ENCODE results near the gene WDR4. TPM values are rescaled to one million over a fixed set of nuclear protein-coding genes. Genes with fewer than 3 reads are reported as not detected.
"Not testable (repeated sequence)": the region's sequence is repeated elsewhere in the genome, so short reads cannot be mapped to it uniquely, and the experiment has no call there.

WDR4 gene
- total and polyA plus RNA-seq, 8 donors: 10.3 to 30.7 (median 12.2) TPM

DNA sequence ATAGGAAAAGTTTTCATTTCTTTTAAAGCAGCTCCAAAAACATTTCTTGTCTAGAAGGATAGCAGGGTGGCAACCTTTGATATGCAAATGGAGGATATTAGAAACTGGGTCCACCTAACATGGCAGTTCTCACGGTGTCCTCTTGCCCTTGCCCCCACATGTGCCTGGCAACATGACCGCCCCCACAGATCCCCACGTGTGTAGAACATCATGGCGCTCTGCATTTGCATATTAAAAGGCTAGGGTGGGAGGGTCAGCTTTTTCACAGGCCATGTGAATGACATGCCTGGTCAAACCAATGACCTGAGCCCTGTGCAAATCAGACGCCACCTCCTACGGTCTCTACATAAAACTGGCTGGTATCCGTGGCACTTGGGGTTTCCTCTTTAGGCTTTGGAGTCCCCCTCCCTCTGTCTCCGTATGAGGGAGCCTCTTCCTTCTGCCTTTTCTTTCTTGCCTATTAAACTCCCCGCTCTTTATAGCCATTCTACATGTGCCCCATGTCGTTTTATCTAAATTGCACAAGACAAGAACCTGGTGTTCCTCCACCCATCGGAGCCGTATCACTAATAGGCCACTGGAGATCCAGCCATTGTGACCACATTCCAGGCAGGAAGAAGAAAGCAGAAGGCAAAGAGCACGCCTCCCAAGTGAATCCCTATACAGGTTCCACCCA, 71.3 kb downstream of the WDR4 start:
- DNase-seq: no peak
- no peak overlapping the region for H3K27ac ChIP-seq
- no peak for ATAC-seq
- no peaks in the 10 kb centered on the region for H3K36me3 ChIP-seq
- intact Hi-C loops (cut with DNase I): no loop called here
- TF ChIP-seq, protein P1, sequence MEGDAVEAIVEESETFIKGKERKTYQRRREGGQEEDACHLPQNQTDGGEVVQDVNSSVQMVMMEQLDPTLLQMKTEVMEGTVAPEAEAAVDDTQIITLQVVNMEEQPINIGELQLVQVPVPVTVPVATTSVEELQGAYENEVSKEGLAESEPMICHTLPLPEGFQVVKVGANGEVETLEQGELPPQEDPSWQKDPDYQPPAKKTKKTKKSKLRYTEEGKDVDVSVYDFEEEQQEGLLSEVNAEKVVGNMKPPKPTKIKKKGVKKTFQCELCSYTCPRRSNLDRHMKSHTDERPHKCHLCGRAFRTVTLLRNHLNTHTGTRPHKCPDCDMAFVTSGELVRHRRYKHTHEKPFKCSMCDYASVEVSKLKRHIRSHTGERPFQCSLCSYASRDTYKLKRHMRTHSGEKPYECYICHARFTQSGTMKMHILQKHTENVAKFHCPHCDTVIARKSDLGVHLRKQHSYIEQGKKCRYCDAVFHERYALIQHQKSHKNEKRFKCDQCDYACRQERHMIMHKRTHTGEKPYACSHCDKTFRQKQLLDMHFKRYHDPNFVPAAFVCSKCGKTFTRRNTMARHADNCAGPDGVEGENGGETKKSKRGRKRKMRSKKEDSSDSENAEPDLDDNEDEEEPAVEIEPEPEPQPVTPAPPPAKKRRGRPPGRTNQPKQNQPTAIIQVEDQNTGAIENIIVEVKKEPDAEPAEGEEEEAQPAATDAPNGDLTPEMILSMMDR (IDR thresholded peaks at IDR 0.05): no peak
- H3K4me3 ChIP-seq: no peak overlapping the region
- no peaks in the 10 kb centered on the region for H3K27me3 ChIP-seq
- peaks cover 0 to 5% of the 10 kb centered on the region in 2 donors for H3K4me1 ChIP-seq
- H3K9me3 ChIP-seq: no peaks in the 10 kb centered on the region

DNA sequence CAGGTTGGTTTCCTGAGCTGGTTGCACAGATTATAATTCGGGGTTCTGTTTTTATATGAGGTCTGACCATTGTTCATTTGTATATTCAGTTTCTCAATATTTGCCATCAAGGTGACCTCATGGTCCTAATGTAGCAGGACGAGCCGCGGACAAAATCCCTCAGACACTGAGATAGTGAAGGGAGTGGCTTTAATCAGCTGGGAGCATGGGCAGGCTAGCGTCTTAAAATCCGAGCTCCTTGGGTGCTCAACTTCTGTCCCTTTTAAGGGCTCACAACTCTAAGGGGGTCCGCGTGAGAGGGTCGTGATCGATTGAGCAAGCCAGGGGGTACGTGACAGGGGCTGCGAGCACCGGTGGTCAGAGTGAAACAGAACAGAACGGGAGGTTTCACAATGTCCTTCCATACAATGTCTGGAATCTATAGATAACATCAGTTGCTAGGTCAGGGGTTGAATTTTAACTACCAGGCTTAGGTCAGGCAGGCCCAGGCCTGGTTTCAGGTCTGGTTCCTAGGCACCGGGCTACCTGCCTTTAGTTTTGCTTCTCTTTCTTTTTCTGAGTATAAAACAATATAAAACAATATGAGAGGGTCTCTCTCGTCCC, 71.9 kb downstream of the WDR4 start:
- H3K9me3 ChIP-seq; H3K4me1 ChIP-seq; H3K4me3 ChIP-seq; ATAC-seq; H3K27ac ChIP-seq; H3K36me3 ChIP-seq; H3K27me3 ChIP-seq; intact Hi-C loops (cut with DNase I); DNase-seq: not testable (repeated sequence)

DNA sequence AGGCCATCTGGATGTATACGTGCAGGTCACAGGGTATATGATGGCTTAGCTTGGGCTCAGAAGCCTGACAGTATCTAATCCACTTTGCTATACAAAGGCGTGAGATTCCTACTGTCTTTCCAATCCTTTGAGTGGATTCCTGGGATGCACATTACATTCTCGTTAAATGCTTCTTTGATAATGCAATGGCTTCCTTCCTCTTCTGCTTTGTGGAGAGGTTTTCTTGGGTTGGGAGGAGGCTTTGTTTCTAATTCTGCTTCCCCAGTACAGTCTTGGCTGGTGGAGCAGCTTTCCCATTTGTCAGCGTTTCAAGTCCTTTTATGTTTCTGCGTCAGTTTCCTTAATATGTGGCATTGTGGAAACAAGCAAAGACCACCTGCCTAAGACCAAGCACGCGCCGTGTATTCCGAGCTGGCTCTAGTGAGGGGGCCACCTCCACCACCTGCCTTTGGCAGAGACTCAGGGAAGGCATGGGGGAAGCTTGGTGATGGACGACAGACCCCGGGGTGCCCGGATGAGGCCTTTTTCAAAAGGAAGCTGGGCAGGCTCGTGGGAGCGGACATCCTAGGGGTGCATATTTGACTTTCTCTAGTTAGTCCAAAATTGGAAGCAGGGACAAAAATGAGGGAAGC, 72.7 kb downstream of the WDR4 start:
- intact Hi-C loops (cut with DNase I): no loop called here
- Histone ChIP-seq H3K36me3 (no peaks in the 10 kb centered on the region), H3K4me3 (no peak overlapping the region), H3K27me3 (no peaks in the 10 kb centered on the region), H3K4me1 (peaks cover 0 to 5% of the 10 kb centered on the region in 2 donors), H3K27ac (no peak overlapping the region), H3K9me3 (no peaks in the 10 kb centered on the region)
- ATAC-seq (no peak), DNase-seq (no peak)
- TF ChIP-seq, protein P1 (IDR thresholded peaks at IDR 0.05): no peak

DNA sequence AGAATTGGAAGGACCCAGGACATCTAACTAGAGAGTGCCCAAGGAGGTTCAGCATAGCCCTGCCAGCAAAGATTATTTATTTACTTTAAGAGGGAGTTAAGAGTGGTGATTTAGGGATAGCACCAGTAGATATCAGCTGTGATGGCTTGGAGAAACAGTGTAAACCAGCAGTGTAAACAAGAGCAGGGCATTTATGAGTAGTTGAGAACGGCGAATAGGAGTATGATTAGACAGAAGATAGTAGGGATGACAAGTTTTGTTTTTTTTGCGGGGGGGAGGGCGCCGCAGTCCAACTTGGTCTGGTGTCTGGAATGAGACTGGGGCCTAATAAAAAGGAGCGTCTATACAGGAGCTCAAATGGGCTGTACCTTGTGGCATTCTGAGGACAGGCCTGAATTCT, 77.7 kb downstream of the WDR4 start:
- H3K4me3 ChIP-seq; DNase-seq; intact Hi-C loops (cut with DNase I); H3K27ac ChIP-seq; H3K9me3 ChIP-seq; H3K4me1 ChIP-seq; H3K36me3 ChIP-seq; ATAC-seq; H3K27me3 ChIP-seq: not testable (repeated sequence)

DNA sequence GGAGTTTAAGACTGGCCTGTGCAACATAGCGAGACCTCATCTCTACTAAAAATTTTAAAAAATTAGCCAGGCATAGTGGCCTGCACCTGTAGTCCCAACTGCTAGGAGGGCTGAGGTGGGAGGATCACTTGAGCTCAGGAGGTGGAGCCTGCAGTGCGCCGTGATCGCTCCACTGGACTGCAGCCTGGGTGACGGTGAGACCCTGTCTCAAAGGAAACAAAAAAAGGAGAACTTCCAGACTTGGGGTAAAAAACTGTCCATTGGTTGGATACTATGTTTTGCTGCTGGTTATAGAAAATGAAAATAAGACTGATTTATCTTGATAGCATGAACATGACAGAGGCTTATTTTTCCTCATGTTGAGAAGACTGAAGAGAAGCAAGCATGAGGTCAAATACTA, 79.4 kb downstream of the WDR4 start:
- intact Hi-C loops (cut with DNase I): no loop called here
- DNase-seq (no peak), ATAC-seq (no peak)
- TF ChIP-seq, protein P1 (IDR thresholded peaks at IDR 0.05): no peak
- Histone ChIP-seq H3K4me3 (no peak overlapping the region), H3K27me3 (no peaks in the 10 kb centered on the region), H3K27ac (no peak overlapping the region), H3K4me1 (no peaks in the 10 kb centered on the region), H3K9me3 (no peaks in the 10 kb centered on the region), H3K36me3 (no peaks in the 10 kb centered on the region)

DNA sequence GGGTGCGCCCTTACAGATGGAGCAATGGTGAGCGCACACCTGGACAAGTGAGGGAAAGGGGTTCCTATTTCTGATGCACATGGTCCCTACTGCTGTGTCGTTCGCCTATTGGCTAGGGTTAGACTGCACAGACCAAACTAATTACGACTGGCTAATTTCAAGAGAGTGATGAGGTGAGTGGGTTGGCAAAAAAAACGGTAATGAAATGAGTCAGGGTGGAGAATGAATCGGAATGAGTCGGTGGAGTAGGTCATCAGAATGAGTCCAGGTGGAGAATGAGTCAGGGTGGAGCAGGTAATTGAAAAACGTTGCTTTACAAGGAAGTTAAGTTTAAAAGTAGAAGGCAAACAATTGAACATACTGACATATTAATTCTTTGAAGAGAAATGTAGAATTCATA, 79.8 kb downstream of the WDR4 start:
- no peak overlapping the region for H3K4me3 ChIP-seq
- intact Hi-C loops (cut with DNase I): no loop called here
- no peaks in the 10 kb centered on the region for H3K4me1 ChIP-seq
- DNase-seq (no peak), ATAC-seq (peak; percentile 50)
- TF ChIP-seq, protein P1 (IDR thresholded peaks at IDR 0.05): no peak
- no peaks in the 10 kb centered on the region for H3K36me3 ChIP-seq
- H3K27ac ChIP-seq: no peak overlapping the region
- no peaks in the 10 kb centered on the region for H3K9me3 ChIP-seq
- no peaks in the 10 kb centered on the region for H3K27me3 ChIP-seq
